ENCODE data around the gene DOCK8.

- TF ChIP-seq CTCF (conservative IDR thresholded peaks at IDR 0.05), result no peak
- TF ChIP-seq ZFX (IDR thresholded peaks at IDR 0.05), result no peak
Measured at GRCh38 chr9:487429-487828, 272.8 kb downstream of the DOCK8 start.

All from C4-2B (cell line).